Fibroblast of villous mesenchyme (primary cell): ENCODE data around the gene NRP2. TPM values are rescaled to one million over a fixed set of nuclear protein-coding genes. Genes with fewer than 3 reads are reported as not detected.

ENCODE experiments used
- DNase-seq: peaks from one replicate; pipeline ENCODE4 v3.0.0-alpha.2; 2010; ENCODE audit warnings: low read depth
- H3K4me3 ChIP-seq: 2 replicates; pipeline ENCODE4 v1.5.1; 2011; ENCODE audit warnings: low read depth, mild to moderate bottlenecking, low read length
- total RNA-seq: library from RNA; depleted of rRNA; stranded (reverse); fragments of >200 nt; gene quantifications from 2 replicates; pipeline ENCODE4 v1.2.3, GENCODE V29; 2012
- TF ChIP-seq, protein P1 (sequence below): IDR thresholded peaks from 2 replicates; pipeline ENCODE4 v1.5.1; 2012; ENCODE audit warnings: low read depth, mild to moderate bottlenecking, low read length; ENCODE audit not compliant: insufficient read depth

Gene NRP2
- total RNA-seq, 1 donor = 117 TPM

DNA sequence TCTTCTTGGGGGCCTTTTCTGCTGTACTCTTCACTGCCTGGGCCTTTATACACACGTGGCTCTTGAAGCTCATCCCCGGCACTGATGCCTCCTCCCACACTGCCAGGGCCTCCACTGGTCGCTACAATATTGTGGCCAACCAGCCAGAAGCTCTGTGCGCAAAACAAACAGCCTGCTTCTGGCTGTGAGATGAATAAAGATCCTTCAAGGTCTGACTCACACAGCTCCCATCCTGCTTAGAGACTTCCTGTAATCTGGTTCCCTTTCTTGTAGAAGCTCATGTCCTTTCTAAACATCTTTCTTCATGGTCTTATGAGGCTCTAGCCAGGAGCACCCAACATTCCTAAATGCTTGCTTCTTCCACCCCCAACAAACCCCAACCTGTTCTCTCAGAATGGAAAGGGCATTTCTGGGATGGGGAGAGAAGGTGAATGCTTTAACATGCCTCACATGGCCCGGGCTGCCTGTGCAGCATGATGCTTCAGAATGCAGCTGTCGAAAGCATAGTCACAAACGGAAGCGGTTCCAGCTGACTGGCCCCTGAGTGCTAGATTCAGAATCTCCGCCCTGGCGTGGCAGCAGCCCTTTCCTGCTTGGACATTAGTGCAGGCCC lies 24.6 kb downstream of the NRP2 start:
- H3K4me3 ChIP-seq = no peak overlapping the region
- TF ChIP-seq, protein P1, sequence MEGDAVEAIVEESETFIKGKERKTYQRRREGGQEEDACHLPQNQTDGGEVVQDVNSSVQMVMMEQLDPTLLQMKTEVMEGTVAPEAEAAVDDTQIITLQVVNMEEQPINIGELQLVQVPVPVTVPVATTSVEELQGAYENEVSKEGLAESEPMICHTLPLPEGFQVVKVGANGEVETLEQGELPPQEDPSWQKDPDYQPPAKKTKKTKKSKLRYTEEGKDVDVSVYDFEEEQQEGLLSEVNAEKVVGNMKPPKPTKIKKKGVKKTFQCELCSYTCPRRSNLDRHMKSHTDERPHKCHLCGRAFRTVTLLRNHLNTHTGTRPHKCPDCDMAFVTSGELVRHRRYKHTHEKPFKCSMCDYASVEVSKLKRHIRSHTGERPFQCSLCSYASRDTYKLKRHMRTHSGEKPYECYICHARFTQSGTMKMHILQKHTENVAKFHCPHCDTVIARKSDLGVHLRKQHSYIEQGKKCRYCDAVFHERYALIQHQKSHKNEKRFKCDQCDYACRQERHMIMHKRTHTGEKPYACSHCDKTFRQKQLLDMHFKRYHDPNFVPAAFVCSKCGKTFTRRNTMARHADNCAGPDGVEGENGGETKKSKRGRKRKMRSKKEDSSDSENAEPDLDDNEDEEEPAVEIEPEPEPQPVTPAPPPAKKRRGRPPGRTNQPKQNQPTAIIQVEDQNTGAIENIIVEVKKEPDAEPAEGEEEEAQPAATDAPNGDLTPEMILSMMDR = no peak

DNA sequence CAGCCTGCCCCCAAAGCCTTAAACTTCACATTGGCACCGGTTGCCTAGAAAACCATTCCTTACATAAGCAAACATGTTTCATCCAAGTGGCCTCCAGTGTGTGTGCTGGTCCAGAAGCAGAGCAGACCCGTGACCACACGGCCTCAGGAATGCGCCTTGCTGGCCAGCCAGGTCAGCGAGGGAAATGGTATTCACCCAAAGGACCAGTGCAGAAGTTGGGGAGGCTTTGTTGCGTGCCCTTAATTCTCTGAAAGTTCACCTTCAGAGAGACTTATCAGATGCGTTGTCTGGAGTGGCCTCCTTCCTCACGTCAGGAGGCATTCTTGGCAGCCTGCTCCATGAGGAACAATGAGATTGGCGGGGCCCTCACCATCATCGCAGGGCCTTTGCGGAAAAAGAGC lies 25.9 kb downstream of the NRP2 start:
- peak; percentile 73 for DNase-seq
- TF ChIP-seq, protein P1 = no peak
- no peak overlapping the region for H3K4me3 ChIP-seq

More for the DNA sequence above, 24.6 kb downstream of the NRP2 start:
- DNase-seq = peak; percentile 85

DNA sequence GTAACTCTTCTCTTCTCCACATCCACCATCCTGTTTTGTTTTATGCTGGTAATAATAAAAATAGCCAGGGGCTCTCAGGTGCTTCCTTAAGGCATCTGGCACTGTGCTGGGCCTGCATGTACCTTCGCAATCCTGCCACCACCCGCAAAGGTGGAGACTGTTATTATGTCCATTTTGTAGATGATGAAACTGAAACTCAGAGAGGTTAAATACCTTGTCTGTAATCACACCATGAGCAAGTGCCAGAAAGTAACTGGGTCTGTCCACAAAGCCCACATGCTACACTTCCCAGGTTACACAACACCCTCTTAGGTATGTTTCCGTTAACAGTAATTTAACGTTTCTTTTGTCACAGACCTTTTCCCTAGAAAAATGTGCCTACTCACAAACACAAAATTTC lies 27.0 kb downstream of the NRP2 start:
- TF ChIP-seq, protein P1 = no peak
- DNase-seq = no peak
- no peak overlapping the region for H3K4me3 ChIP-seq

DNA sequence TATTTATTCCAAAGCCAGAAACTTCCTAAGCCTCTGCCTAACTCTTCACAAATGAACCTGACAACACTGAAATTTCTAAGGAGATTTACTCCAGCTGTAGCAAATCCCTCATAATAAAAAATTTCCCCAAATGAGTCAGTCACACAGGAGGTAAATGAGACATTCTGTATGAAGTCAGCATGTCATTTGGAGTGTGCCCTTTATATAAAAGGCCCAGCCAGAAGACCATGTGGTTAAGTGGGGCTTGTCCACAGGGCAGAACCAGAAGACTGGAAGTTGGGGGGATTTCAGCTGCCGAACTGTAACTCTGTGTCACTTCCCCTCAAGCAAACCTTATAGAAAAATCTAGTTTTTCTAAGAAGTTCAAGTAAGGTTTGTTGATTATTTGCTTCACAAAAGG lies 30.2 kb downstream of the NRP2 start:
- TF ChIP-seq, protein P1 = no peak
- peak; percentile 72 for DNase-seq
- H3K4me3 ChIP-seq = no peak overlapping the region

DNA sequence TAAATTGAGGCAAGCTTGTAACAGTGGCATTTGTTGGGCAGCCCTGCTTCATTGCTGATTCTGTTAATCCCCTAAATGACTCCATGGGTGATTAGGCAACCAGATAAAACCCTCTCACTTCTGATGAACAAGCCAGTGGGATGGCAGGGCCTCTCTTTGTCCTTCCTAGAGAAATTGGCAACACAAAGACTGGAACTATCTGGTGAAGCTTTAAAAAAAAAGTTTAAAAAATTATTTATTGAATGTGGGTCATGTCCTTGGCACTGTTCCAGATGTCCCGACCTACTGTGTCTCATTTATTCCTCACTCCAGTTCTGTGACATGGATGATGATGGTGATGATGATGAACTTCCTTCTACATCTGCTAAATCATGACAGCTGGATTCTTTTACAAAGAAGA lies 30.8 kb downstream of the NRP2 start:
- DNase-seq = no peak
- no peak overlapping the region for H3K4me3 ChIP-seq
- TF ChIP-seq, protein P1 = no peak

DNA sequence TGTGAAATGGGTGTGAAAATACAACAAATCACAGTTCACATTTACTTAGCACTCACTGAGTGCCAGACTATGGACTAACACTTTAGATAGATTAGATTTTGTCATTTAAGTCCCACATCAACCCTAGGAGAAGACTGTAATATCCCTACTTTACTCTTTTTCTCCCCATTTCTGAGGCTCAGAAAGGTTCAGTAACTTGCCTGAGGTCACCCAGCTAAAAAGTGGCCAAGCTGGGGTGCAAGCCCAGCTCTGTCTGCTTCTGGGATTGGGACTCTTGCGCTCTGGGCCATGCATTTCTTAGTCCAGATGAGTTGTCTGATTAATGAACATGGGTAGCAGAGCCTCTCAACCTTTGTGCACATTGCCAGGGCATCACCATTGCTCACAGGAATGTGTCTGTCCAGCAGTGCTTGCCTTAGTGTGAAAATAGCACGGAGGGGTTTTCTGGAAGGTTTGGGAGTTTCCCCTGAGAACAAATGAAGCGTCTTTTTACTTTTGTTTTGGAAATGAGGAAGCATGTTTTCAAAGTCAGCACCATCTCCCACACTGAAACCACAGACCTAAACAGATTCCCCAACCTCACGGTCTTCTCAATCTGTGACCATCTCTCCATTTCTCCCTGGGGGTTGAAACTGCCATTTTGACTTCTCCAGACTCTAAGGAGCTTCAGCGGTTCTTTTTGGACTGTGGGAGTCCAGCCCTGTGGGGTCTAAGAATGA lies 31.9 kb downstream of the NRP2 start:
- TF ChIP-seq, protein P1 = no peak
- DNase-seq = peak; percentile 74
- H3K4me3 ChIP-seq = no peak overlapping the region
